HG03378 (cell line): ENCODE results near the gene ADCYAP1R1.

Experiments used
- ATAC-seq: cut with Tn5 transposase; IDR thresholded peaks from one replicate; pipeline ENCODE4 v1.9.1; 2021; ENCODE audit warnings: mild to moderate bottlenecking, moderate library complexity; ENCODE audit not compliant: unreplicated experiment

Gene ADCYAP1R1

DNA sequence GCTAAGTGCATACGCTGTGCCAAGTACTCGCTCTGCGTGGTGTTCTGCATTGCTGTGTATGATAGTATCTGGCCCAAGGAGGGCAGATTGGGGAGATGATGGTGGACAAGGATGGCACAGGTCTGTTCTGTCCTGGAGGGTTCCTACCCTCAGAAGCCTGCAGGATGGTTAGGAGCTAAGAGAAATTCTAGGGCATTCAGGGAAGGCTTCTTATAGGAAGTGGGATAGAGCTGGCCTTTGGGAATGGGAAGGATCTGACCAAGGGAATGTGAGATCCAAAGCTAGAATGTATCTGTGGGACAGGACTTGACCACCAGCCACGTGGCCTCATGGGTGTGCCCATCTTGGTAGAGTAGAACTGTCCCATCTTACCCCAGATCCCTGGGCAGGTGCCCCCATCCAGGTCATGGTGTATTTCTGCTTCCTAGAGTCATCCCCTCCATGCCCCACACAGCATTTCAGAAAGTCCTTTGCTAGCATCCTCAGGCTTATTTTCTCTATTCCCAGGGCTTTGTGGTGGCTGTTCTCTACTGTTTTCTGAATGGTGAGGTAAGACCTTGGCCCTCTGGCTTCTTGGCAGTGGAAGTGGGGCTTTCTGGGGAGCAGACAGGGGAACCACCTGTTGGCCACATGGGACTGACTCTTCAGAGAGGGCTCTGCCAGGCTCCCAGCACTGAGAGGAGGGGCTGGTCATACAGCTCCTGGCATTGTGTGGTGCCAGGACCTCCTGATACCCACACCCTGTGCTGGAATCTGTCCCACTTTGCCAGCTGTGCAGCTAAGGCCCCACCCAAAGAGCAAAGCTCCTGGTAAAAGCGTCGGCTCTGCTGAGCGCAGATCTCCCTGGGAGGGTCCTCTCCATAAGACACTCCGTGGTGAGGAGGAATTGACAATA, 52.5 kb downstream of the ADCYAP1R1 start:
- ATAC-seq: no peak

- ATAC-seq: no peak
Measured at GRCh38 chr7:31105256-31105950, 53.3 kb downstream of the ADCYAP1R1 start.

- ATAC-seq: no peak
Measured at GRCh38 chr7:31106303-31107105, 54.4 kb downstream of the ADCYAP1R1 start.

GRCh38 chr7:31107106-31108090, 55.3 kb downstream of the ADCYAP1R1 start:
- no peak for ATAC-seq

DNA sequence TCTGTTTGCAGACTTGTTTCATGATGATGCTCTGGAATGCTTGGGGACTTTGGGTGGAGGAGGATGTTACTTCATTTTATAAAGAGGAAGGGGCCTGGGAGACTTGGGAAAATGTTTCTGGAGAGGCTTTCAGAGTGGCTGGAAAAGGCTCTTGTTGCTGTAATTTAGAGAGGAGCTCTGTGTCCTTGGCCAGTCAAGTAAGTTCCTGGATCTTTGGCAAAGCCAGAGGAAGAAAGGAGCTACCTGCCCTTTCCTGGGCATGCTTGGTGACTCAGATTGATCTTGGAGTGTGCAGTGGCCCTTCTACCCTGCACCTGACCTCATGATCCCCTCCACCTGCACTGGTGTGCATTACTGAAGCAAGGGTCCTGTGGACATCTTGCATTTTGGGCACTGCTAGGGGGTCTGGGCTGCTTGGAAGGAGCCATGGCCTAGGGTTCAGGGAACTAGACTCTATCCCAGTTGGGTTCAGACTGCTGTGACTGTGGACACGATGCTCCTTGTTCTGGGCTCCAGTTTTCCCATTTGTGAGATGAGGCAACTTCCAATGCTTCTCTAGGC, 56.1 kb downstream of the ADCYAP1R1 start:
- ATAC-seq: no peak

DNA sequence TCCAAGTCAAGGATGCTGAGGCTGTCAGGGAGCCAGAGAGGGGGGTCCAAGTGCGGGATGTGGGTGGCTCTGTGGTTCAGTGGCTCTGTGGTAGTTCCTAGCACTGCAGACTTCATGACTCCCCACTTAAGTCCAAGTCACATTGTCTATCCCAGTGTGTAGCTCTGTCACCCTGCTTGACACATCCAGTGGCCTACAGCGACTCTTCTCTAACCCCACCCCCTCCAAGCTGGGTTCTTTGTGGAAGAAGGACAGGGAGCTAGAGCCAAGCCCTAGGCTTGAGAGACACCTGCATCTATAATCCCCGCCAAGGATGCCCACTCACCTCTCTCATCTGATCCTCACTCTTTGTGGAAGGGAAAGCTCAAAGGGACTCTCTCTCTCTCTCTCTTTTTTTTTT, 57.6 kb downstream of the ADCYAP1R1 start:
- ATAC-seq: no peak

GRCh38 chr7:31110331-31111108, 58.4 kb downstream of the ADCYAP1R1 start:
- ATAC-seq: no peak

DNA sequence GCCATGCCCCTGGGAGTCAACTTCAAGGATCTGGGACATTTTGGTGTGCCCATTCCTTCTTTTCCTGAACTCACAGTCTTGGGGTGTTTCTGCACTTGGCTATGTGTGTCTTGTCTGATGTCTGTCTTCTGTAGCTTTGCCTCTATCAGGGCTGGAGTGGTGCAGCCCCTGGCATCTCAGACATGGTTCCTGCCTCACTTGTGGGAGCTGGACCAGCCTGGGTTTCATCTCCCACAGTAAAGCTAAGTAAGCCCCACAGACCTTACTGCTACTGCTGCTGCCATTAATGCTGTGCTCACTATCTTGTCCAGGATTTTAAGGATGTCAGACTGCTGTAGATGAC, 59.0 kb downstream of the ADCYAP1R1 start:
- no peak for ATAC-seq

DNA sequence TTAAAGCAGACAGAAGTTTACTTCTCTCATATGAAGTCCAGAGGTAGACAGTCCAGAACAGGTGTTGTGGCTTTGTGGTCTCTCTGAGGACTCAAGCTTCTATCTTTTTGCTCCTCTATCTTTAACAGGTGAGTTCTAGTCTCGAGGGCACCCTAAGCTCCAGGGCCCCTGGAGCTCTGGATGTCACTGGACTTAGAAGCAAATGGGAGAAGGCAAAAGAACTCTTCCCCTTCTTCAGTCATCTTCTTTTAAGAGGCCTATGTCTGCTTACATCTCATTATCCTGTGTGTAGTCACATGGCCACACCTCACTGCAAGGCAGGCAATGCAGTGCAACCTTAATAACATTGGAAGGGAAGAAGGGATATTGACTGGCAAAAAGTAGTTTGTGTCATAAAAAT, 61.6 kb downstream of the ADCYAP1R1 start:
- ATAC-seq: no peak

DNA sequence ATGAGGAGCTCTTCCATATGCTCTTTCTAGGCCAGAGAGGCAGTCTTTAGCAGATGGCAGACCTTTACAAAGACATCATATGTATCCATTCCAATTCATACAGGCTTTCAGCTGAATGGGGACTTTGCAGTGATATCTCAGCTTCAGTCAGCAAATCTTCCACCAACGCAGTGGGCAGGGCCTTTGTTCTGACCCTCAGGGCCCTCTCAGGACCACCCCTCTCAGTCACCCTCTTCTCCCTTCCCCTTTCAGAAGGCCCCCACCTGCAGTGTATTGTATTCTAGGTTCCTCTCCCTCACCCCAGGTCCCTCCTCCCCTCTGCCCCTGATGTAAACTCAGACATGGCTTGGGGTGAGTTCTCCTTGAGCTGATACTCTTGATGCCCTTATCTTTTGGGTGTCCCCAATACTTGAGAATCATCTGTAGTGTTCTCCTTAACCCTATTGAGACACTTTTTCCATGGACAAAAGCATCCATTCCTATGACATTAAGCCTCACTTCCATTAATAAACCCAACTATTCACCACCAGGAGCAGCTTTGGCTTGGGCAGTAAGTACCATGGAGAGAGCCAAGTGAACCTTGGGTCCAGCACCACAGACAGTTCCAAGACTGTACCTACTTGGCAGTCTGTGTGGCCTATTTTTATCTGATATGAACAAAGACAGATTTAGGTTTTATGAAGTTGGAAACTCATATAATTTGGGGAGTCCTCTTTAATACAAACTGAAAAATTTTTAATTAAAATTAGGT, 62.7 kb downstream of the ADCYAP1R1 start:
- ATAC-seq: no peak

DNA sequence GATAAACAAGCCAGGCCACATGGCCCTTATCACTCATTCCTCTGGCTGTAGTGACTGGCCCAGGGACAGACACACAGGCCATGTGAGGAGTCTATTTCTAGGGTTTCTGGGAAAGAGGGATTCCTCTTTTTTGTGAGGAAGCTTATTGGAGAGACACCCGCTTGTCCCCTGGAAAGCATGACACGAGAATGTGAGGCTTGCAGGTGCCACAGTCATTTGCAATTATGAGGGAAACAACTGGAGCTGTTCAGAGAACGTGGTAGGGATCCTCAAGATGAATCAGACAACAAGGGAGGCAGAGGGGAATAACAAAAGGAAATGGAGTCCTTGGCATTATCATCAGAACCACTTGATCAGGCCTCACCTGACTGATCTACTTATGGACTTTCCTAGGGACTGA, 64.5 kb downstream of the ADCYAP1R1 start:
- no peak for ATAC-seq

- no peak for ATAC-seq
Measured at GRCh38 chr7:31119249-31119648, 67.1 kb downstream of the ADCYAP1R1 start.

GRCh38 chr7:31120800-31121513, 68.8 kb downstream of the ADCYAP1R1 start:
- no peak for ATAC-seq

GRCh38 chr7:31121601-31122000, 69.5 kb downstream of the ADCYAP1R1 start:
- no peak for ATAC-seq

GRCh38 chr7:31122649-31123058, 70.5 kb downstream of the ADCYAP1R1 start:
- ATAC-seq: no peak

- no peak for ATAC-seq
Measured at GRCh38 chr7:31123321-31123720, 71.2 kb downstream of the ADCYAP1R1 start.

DNA sequence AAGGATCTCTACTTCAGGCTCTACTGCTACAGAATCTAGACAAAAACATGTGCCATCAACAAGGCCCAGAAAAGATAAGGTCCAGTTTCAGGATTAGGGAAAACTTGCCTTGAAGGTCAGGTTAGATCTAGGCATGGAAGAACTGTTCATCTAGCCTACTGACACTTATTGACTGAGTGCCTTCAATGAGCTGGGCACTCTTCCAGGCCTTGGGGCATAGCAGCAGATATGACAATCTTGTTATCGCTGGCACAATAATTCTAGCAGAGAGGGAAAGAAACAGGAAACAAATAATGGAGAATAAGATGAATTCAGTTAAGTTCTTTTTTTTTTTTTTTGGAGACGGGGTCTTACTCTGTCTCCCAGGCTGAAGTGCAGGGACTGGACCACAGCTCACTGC, 71.6 kb downstream of the ADCYAP1R1 start:
- no peak for ATAC-seq

DNA sequence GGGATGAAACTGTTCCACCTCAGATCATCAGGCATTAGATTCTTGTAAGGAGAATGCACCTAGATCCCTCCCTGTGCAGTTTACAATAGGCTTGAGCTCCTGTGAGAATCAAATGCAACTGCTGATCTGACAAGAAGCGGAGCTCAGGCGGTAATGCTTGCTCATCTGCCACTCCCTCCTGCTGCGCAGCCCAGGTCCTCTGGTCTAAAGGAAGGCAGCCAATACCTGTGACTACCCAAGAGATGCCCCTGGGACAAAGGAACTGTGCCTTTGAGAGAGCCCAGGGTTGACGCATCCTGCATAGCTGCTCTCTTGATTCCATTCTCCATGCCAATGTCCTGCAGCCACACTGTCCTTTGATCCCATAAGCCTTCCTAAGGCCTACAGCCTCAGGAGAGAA, 73.1 kb downstream of the ADCYAP1R1 start:
- ATAC-seq: no peak
